GM19351 (cell line): ENCODE data around the gene AMZ2.
"Not testable (repeated sequence)": the region's sequence is repeated elsewhere in the genome, so short reads cannot be mapped to it uniquely, and the experiment has no call there.

ENCODE experiments used
- ATAC-seq: cut with Tn5 transposase; IDR thresholded peaks from one replicate; pipeline ENCODE4 v1.9.1; 2021; ENCODE audit warnings: mild to moderate bottlenecking, moderate library complexity; ENCODE audit not compliant: unreplicated experiment

Gene AMZ2

GRCh38 chr17:68248891-68249290, 1.0 kb downstream of the AMZ2 start:
- no peak for ATAC-seq

DNA sequence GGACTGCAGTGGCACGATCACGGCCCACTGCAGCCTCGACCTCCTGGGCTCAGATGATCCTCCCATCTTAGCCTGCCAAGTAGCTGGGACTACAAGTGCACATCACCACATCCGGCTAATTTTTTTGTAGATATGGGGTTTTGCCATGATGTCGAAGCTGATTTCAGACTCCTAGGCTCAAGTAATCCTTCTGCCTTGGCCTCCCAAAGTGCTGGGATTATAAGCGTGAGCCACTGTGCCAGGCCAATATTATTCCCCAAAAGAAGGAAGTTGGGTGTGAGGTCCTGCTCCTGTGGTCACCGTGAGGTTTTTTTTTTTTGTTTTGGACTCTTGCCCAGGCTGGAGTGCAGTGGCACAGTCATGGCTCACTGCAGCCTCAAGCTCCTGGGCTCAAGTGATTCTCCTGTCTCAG, 1.5 kb downstream of the AMZ2 start:
- no peak for ATAC-seq

DNA sequence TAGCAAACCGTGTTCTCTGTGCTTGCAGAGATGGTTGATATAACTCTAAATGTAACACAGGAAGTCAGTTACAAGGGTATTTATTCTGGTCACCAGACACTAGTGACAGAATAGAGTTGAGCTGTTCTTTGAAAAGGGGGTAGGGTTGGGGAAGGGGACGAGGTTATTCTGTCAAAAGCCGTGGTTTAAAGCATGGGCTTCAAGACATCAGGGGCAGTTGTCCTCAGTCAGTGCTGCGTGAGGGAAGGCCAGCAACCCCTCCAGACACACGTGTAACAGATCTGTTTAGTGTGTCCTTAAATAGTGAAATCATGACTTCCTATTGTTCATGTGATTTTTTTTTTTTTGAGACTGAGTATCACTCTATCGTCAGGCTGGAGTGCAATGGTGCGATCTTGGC, 5.6 kb downstream of the AMZ2 start:
- ATAC-seq, result not testable (repeated sequence)

DNA sequence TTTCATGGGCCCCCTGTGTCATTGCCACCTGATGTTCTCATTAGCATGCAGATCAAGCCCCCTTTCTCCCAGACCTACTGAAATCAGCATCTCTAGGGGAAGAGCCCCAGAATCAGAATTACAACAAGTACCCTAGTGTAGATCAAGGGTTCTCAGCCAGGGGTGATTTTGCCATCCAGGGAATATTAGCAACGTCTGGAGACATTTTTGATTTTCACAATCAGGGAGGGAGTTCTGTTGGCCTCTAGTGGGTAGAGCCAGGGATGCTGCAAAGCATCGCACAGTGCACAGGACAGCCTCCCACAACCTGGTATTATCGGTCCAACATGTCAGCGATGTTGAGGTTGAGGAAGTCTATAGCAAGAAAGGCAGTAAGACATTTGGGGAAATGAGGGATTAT, 7.3 kb downstream of the AMZ2 start:
- no peak for ATAC-seq

- ATAC-seq, result no peak
These were observed 8.1 kb downstream of the AMZ2 start for GRCh38 chr17:68255731-68256538.

DNA sequence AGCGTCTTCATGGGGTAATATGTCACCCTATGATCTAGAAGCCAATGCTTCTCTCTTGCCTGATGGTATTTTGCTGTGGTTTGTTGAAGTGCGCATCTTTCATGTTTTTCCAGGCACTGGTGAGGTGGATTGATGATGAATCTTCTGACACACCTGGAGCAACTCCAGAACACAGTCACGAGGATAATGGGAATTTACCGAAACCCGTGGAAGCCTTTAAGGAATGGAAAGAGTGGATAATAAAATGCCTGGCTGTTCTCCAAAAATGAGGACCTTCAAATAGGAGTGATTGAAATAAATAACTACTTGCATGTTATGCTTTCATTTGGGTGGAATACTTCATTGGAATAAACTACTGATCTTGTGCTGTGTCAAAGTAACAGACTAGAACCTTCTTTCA, 8.9 kb downstream of the AMZ2 start:
- not testable (repeated sequence) for ATAC-seq

- ATAC-seq, result no peak
These were observed 10.1 kb downstream of the AMZ2 start for GRCh38 chr17:68257934-68258333.

- ATAC-seq, result peak; percentile 90
These were observed 11.2 kb downstream of the AMZ2 start for GRCh38 chr17:68258890-68259647.

DNA sequence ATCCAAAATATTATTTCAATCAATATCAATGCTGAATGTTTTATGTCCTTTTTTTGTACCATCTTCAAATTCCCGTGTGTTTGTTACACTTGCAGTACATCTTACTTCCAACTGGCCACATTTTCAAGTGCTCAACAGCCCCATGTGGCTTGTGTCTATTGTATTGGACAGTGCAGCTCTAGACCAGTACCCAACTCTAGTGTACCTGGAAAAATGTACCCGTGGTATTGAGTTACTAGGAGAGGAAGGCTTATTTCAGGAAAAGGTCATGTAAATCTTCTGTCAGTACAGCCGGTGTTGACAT, 11.8 kb downstream of the AMZ2 start:
- not testable (repeated sequence) for ATAC-seq

DNA sequence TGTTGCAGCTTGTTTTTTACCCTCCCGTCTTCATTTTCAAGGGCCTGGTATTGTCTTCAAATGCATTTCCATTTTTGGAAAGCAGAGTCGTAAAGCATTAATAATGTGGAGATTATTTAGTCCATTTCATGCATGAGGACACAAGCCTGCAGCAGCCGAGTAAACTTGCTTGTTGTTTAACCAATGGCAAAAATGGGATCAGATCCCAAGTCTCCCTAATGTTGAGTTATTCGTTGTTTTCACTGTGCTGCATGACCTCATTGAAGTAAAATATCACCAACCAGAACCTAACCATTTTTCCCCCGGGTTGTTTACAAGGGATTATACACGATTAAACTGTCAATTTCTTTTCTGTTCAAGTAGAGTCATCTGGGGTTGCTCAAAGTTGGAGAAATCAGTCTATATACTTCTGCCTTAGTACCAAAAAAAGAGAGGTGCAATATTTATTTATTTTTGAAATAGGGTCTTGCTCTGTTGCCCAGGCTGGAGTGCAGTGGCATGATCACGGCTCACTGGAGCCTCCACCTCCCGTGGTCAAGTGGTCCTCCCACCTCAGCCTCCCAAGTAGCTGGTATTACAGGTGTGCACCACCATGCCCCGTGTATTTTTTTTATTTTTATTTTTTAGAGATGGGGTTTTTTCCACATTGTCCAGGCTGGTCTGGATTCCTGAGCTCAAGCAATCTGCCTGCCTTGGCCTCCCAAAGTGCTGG, 12.4 kb downstream of the AMZ2 start:
- ATAC-seq, result no peak

GRCh38 chr17:68262467-68262866, 14.6 kb downstream of the AMZ2 start:
- ATAC-seq, result not testable (repeated sequence)

- ATAC-seq, result peak; percentile 43
These were observed 15.3 kb downstream of the AMZ2 start for GRCh38 chr17:68263101-68263681.

- not testable (repeated sequence) for ATAC-seq
These were observed 18.0 kb downstream of the AMZ2 start for GRCh38 chr17:68265833-68266232.

- no peak for ATAC-seq
These were observed 25.9 kb downstream of the AMZ2 start for GRCh38 chr17:68273722-68274121.

GRCh38 chr17:68276339-68276738, 28.5 kb downstream of the AMZ2 start:
- ATAC-seq, result not testable (repeated sequence)

GRCh38 chr17:68277807-68278206, 30.0 kb downstream of the AMZ2 start:
- no peak for ATAC-seq

- not testable (repeated sequence) for ATAC-seq
These were observed 34.1 kb downstream of the AMZ2 start for GRCh38 chr17:68281965-68282364.

DNA sequence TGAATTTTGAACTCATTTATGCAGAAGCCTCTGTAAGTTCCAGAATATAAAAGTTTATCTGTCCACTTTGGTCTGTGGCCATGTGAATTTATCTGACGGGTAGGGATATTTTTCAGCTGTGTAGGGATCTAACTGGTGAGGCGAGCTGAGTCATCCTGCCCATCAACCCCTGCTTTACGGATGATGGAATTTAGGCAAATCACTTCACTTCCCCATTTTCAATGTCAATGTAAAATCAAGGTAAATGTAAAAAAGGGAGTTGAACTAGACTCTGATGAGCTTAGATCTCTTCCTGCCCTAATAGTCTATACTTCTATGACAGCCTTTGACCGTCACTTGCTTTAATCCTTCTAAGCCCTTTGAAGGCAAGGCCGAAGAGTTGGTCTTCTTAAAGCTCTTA, 40.5 kb downstream of the AMZ2 start:
- no peak for ATAC-seq

DNA sequence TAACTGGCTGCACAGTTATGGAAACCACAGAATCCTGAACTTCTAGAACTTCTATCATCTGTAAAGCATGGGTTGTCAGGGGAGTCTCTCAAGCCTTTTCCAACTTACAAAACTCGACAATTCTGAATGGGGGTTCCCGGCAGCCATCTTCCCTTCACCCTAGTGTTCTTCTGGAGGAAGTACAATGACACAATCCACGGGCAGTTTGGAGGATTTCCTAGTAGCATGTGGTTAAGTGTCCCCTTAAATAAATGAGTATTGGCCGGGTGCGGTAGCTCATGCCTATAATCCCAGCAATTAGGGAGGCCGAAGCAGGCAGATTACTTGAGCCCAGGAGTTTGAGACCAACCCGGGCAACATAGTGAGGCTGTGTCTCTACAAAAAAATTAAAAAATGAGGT, 41.0 kb downstream of the AMZ2 start:
- no peak for ATAC-seq

DNA sequence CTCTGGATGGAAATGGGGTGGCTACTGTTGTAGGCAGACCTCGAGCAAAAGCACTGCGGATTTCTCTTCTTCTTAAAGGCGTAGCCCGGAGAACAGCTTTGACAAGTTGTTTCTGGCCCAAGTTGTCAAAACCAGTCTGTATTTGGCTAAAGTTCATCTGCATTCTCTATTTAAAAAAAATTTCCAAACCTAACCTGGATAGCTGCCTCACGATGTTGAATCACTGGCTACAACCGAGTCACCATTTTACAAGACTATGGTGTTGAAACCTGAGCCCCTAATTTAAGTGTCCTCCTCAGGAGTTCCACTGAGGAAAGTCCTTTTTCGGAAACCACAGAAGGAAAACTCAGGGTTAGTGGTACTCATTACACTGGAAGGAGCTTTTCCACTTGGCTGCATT, 41.6 kb downstream of the AMZ2 start:
- no peak for ATAC-seq

GRCh38 chr17:68289936-68290267, 42.1 kb downstream of the AMZ2 start:
- no peak for ATAC-seq
